ENCODE data around the gene RFC2. TPM values are rescaled to one million over a fixed set of nuclear protein-coding genes. Genes with fewer than 3 reads are reported as not detected.
"Not testable (repeated sequence)": the region's sequence is repeated elsewhere in the genome, so short reads cannot be mapped to it uniquely, and the experiment has no call there.

The RFC2 gene
- total RNA-seq, 4 donors from 2014 or later, result 8.2 to 15.2 (median 12.7) TPM

GRCh38 chr7:74195139-74195860 is 58.9 kb downstream of the RFC2 start:
- H3K4me1 ChIP-seq; ATAC-seq; H3K27ac ChIP-seq; H3K27me3 ChIP-seq; intact Hi-C loops (cut with DNase I; ENCODE audit: low total_unique reads); DNase-seq; H3K4me3 ChIP-seq; H3K9me3 ChIP-seq: not testable (repeated sequence)
- peaks cover under 1 to 66% of the 10 kb centered on the region in 2 donors for H3K36me3 ChIP-seq
- in situ Hi-C loops (cut with MboI; ENCODE audit: low sequenced_read_pairs in 4 of 4), result loop anchor here in 1 of 4 donors (25.0 kb wide), 1 partner anchor 467 kb away; the partner anchor contains the start of gene GTF2I

GRCh38 chr7:74194686-74195085 is 59.5 kb downstream of the RFC2 start:
- H3K4me3 ChIP-seq, result no peak overlapping the region
- intact Hi-C loops (cut with DNase I; ENCODE audit: low total_unique reads) (no loop called here), in situ Hi-C loops (cut with MboI; ENCODE audit: low sequenced_read_pairs in 4 of 4) (loop anchor here in 1 of 4 donors (25.0 kb wide), 1 partner anchor 468 kb away; the partner anchor contains the start of gene GTF2I)
- no peaks in the 10 kb centered on the region for H3K27me3 ChIP-seq
- H3K27ac ChIP-seq, result no peak overlapping the region
- H3K36me3 ChIP-seq, result peaks cover 5 to 72% of the 10 kb centered on the region in 2 donors
- no peaks in the 10 kb centered on the region for H3K4me1 ChIP-seq
- ATAC-seq, result no peak
- H3K9me3 ChIP-seq, result no peaks in the 10 kb centered on the region
- DNase-seq, result no peak
- TF ChIP-seq POLR2A (IDR thresholded peaks at IDR 0.05) (no peak), CTCF (IDR thresholded peaks at IDR 0.05 in 4 of 5, conservative IDR thresholded peaks at IDR 0.05 in 1 of 5) (no peak)

- intact Hi-C loops (cut with DNase I; ENCODE audit: low total_unique reads), result no loop called here
- TF ChIP-seq POLR2A (IDR thresholded peaks at IDR 0.05) (no peak), CTCF (IDR thresholded peaks at IDR 0.05 in 4 of 5, conservative IDR thresholded peaks at IDR 0.05 in 1 of 5) (no peak)
- DNase-seq, result no peak
- Histone ChIP-seq H3K4me1 (peaks cover 1 to 5% of the 10 kb centered on the region in 2 donors), H3K4me3 (no peak overlapping the region), H3K9me3 (no peaks in the 10 kb centered on the region), H3K27ac (no peak overlapping the region), H3K27me3 (no peaks in the 10 kb centered on the region), H3K36me3 (peaks cover 5 to 80% of the 10 kb centered on the region in 2 donors)
- ATAC-seq, result no peak
- in situ Hi-C loops (cut with MboI; ENCODE audit: low sequenced_read_pairs in 4 of 4), result loop anchor here in 1 of 4 donors (25.0 kb wide), 1 partner anchor 468 kb away; the partner anchor contains the start of gene GTF2I
These were observed 60.3 kb downstream of the RFC2 start for GRCh38 chr7:74193913-74194312.

- Histone ChIP-seq H3K4me3 (no peak overlapping the region), H3K27ac (no peak overlapping the region), H3K27me3 (no peaks in the 10 kb centered on the region), H3K9me3 (no peaks in the 10 kb centered on the region), H3K4me1 (peaks cover 10 to 13% of the 10 kb centered on the region in 2 donors), H3K36me3 (peaks cover 5 to 88% of the 10 kb centered on the region in 2 donors)
- in situ Hi-C loops (cut with MboI; ENCODE audit: low sequenced_read_pairs in 4 of 4) (loop anchor here in 1 of 4 donors (25.0 kb wide), 1 partner anchor 469 kb away; the partner anchor contains the start of gene GTF2I), intact Hi-C loops (cut with DNase I; ENCODE audit: low total_unique reads) (no loop called here)
- TF ChIP-seq POLR2A (IDR thresholded peaks at IDR 0.05) (no peak), CTCF (IDR thresholded peaks at IDR 0.05 in 4 of 5, conservative IDR thresholded peaks at IDR 0.05 in 1 of 5) (no peak)
- DNase-seq (no peak), ATAC-seq (no peak)
These were observed 61.1 kb downstream of the RFC2 start for GRCh38 chr7:74193054-74193453.

GRCh38 chr7:74191231-74191630 is 63.0 kb downstream of the RFC2 start:
- DNase-seq (no peak), ATAC-seq (no peak)
- Histone ChIP-seq H3K4me1 (peaks cover 28 to 32% of the 10 kb centered on the region in 2 donors), H3K27me3 (no peaks in the 10 kb centered on the region), H3K9me3 (no peaks in the 10 kb centered on the region), H3K4me3 (no peak overlapping the region), H3K27ac (no peak overlapping the region), H3K36me3 (peaks cover 5 to 76% of the 10 kb centered on the region in 2 donors)
- TF ChIP-seq POLR2A (IDR thresholded peaks at IDR 0.05) (no peak), CTCF (IDR thresholded peaks at IDR 0.05 in 4 of 5, conservative IDR thresholded peaks at IDR 0.05 in 1 of 5) (no peak)
- in situ Hi-C loops (cut with MboI; ENCODE audit: low sequenced_read_pairs in 4 of 4) (loop anchor here in 1 of 4 donors (25.0 kb wide), 1 partner anchor 471 kb away; the partner anchor contains the start of gene GTF2I), intact Hi-C loops (cut with DNase I; ENCODE audit: low total_unique reads) (no loop called here)
